ENCODE measurements around the gene CD47.

CD47 gene

GRCh38 chr3:108036984-108037741, 53.7 kb downstream of the CD47 start:
- peak in 1 of 2 experiments; percentile 18 for DNase-seq (ENCODE audit: low read depth in 1 of 2, low spot score in 1 of 2)
- TF ChIP-seq REST (IDR thresholded peaks at IDR 0.05; ENCODE audit: insufficient replicate concordance, low read depth) = no peak
- TF ChIP-seq POLR2AphosphoS5 (IDR thresholded peaks at IDR 0.05; ENCODE audit: low read depth) = no peak
- TF ChIP-seq GABPA (IDR thresholded peaks at IDR 0.05; ENCODE audit: low read depth) = no peak
- no peak for TF ChIP-seq CTCF (IDR thresholded peaks at IDR 0.05; ENCODE audit: insufficient read depth, low read length)
- TF ChIP-seq SPI1 (IDR thresholded peaks at IDR 0.05; ENCODE audit: borderline replicate concordance, low read depth) = no peak
- Histone ChIP-seq H3K4me3 (replicated peaks; ENCODE audit: insufficient read depth, low read length) (no peak overlapping the region), H3K27ac (replicated peaks) (no peak overlapping the region), H3K27me3 (ENCODE audit: insufficient read depth, poor library complexity, severe bottlenecking) (no peaks in the 10 kb centered on the region)

GRCh38 chr3:108036401-108036800, 54.4 kb downstream of the CD47 start:
- H3K27me3 ChIP-seq (ENCODE audit: insufficient read depth, poor library complexity, severe bottlenecking) = no peaks in the 10 kb centered on the region
- no peak for DNase-seq (ENCODE audit: low read depth in 1 of 2, low spot score in 1 of 2)
- TF ChIP-seq POLR2AphosphoS5 (IDR thresholded peaks at IDR 0.05; ENCODE audit: low read depth) (no peak), SPI1 (IDR thresholded peaks at IDR 0.05; ENCODE audit: borderline replicate concordance, low read depth) (no peak), GABPA (IDR thresholded peaks at IDR 0.05; ENCODE audit: low read depth) (no peak), CTCF (IDR thresholded peaks at IDR 0.05; ENCODE audit: insufficient read depth, low read length) (no peak), REST (IDR thresholded peaks at IDR 0.05; ENCODE audit: insufficient replicate concordance, low read depth) (no peak)
- H3K27ac ChIP-seq (replicated peaks) = no peak overlapping the region
- H3K4me3 ChIP-seq (replicated peaks; ENCODE audit: insufficient read depth, low read length) = no peak overlapping the region

GRCh38 chr3:108035751-108036150, 55.1 kb downstream of the CD47 start:
- Histone ChIP-seq H3K27ac (replicated peaks) (no peak overlapping the region), H3K4me3 (replicated peaks; ENCODE audit: insufficient read depth, low read length) (no peak overlapping the region), H3K27me3 (ENCODE audit: insufficient read depth, poor library complexity, severe bottlenecking) (no peaks in the 10 kb centered on the region)
- peak in 1 of 2 experiments; percentile 43 for DNase-seq (ENCODE audit: low read depth in 1 of 2, low spot score in 1 of 2)
- peak; percentile 14; the same call in 1 of the 2 replicates for TF ChIP-seq SPI1 (IDR thresholded peaks at IDR 0.05; ENCODE audit: borderline replicate concordance, low read depth)
- TF ChIP-seq CTCF (IDR thresholded peaks at IDR 0.05; ENCODE audit: insufficient read depth, low read length) = no peak

GRCh38 chr3:108031895-108032294, 58.9 kb downstream of the CD47 start:
- no peak for DNase-seq (ENCODE audit: low read depth in 1 of 2, low spot score in 1 of 2)
- Histone ChIP-seq H3K4me3 (replicated peaks; ENCODE audit: insufficient read depth, low read length) (no peak overlapping the region), H3K27me3 (ENCODE audit: insufficient read depth, poor library complexity, severe bottlenecking) (no peaks in the 10 kb centered on the region), H3K27ac (replicated peaks) (no peak overlapping the region)
- no peak for TF ChIP-seq GABPA (IDR thresholded peaks at IDR 0.05; ENCODE audit: low read depth)
- TF ChIP-seq CTCF (IDR thresholded peaks at IDR 0.05; ENCODE audit: insufficient read depth, low read length) = no peak
- TF ChIP-seq POLR2AphosphoS5 (IDR thresholded peaks at IDR 0.05; ENCODE audit: low read depth) = no peak
- TF ChIP-seq SPI1 (IDR thresholded peaks at IDR 0.05; ENCODE audit: borderline replicate concordance, low read depth) = no peak
- no peak for TF ChIP-seq REST (IDR thresholded peaks at IDR 0.05; ENCODE audit: insufficient replicate concordance, low read depth)

Data from HL-60 (cell line).